Measurements from ENCODE around the gene HUS1B. TPM values are rescaled to one million over a fixed set of nuclear protein-coding genes. Genes with fewer than 3 reads are reported as not detected.
"Not testable (repeated sequence)": the region's sequence is repeated elsewhere in the genome, so short reads cannot be mapped to it uniquely, and the experiment has no call there.

The HUS1B gene
- total and polyA plus RNA-seq, 2 experiments from 2014 or later: 0.33 to 1.2 TPM

DNA sequence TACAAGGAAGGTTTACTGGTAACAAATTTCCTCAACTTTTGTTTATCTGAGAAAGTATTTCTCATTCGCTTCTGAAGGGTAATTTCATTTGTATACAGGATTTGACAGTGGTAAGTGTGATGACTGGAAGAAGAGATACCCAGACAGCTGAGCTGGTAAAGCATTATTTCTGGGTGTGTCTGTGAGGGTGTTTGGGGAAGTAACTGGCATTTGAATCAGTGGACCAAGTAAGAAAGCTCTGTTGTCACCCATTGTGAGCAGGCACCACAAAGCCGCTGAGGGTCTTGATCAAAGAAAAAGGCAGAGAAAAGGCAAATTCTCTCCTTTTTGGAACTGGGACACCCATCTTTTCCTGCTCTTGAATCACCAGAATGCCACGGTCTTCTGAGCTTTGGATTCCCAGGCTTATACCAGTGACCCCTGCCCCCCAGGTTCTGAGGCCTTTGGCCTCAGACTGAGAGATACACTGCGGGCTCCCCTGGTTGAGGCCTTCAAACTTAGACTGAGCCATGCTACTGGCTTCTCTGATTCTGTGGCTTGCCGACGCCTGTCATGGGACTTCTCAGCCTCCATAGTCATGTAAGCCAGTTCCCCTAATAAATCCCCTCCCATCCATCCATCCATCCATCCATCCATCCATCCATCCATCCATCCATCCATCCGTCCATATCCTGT lies 10.5 kb upstream of the HUS1B start:
- H4K20me1 ChIP-seq (ENCODE audit: insufficient read depth, poor library complexity, severe bottlenecking): no peaks in the 10 kb centered on the region

DNA sequence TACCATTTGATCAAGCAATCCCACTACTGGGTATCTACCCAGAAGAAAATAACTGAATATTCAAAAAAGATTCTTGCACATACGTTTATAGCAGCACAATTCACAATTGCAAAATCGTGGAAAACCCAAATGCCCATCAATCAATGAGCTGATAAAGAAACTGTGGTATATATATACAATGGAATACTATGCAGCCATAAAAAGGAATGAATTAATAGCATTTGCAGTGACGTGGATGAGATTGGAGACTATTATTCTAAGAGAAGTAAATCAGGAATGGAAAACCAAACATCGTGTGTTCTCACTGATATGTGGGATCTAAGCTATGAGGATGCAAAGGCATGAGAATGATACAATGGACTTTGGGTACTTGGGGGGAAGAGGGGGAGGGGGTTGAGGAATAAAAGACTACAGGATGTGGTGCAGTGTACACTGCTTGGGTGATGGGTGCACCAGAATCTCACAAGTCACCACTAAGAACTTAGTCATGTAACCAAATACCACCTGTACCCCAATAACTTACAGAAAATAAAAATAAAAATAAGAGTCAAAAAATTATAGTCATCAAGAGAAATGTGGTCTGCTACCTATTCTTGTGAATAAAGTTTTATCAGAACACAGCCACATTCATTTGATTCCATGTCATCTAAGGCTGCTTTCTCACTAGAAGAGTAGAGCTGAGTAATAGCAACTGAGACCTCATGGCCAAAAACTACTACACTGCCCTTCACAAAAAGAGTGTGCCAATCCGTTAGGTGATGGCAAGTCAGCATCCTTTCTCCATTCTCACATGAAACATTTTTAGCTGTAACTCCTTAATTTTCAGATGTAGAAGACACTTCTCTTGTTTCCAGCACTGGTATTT lies 8.7 kb upstream of the HUS1B start:
- Histone ChIP-seq H3K4me1 (ENCODE audit: insufficient read depth) (no peaks in the 10 kb centered on the region), H3K9me3 (ENCODE audit: low read depth) (peaks cover 3% of the 10 kb centered on the region), H3K79me2 (peaks cover 71% of the 10 kb centered on the region), H3K36me3 (replicated peaks; ENCODE audit: insufficient read depth, low read depth) (no peaks in the 10 kb centered on the region), H3K9me2 (replicated peaks; ENCODE audit: insufficient read depth) (no peaks in the 10 kb centered on the region), H3K27me3 (no peaks in the 10 kb centered on the region), H2AFZ (no peak overlapping the region), H3K4me2 (no peak overlapping the region), H3K27ac (no peak overlapping the region), H4K20me1 (ENCODE audit: insufficient read depth, poor library complexity, severe bottlenecking) (no peaks in the 10 kb centered on the region), H3K4me3 (no peak overlapping the region)
- 95% methylated on average over 5 of the region's 5 CpGs for WGBS (ENCODE audit: low lambda C conversion rate, missing lambda C conversion rate)
- DNase-seq (ENCODE audit: low spot score): no peak
- TF ChIP-seq EZH2 (IDR thresholded peaks at IDR 0.05; ENCODE audit: borderline replicate concordance): no peak
- TF ChIP-seq, protein P1, sequence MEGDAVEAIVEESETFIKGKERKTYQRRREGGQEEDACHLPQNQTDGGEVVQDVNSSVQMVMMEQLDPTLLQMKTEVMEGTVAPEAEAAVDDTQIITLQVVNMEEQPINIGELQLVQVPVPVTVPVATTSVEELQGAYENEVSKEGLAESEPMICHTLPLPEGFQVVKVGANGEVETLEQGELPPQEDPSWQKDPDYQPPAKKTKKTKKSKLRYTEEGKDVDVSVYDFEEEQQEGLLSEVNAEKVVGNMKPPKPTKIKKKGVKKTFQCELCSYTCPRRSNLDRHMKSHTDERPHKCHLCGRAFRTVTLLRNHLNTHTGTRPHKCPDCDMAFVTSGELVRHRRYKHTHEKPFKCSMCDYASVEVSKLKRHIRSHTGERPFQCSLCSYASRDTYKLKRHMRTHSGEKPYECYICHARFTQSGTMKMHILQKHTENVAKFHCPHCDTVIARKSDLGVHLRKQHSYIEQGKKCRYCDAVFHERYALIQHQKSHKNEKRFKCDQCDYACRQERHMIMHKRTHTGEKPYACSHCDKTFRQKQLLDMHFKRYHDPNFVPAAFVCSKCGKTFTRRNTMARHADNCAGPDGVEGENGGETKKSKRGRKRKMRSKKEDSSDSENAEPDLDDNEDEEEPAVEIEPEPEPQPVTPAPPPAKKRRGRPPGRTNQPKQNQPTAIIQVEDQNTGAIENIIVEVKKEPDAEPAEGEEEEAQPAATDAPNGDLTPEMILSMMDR (IDR thresholded peaks at IDR 0.05; ENCODE audit: poor library complexity): no peak
- TF ChIP-seq EZH2phosphoT487 (IDR thresholded peaks at IDR 0.05; ENCODE audit: low read depth, severe bottlenecking, unreplicated experiment): no peak

More for the DNA sequence above, 10.5 kb upstream of the HUS1B start:
- Histone ChIP-seq H3K9me3 (ENCODE audit: low read depth) (peaks cover 3% of the 10 kb centered on the region), H3K79me2 (peaks cover 69% of the 10 kb centered on the region), H2AFZ (no peak overlapping the region), H3K4me1 (ENCODE audit: insufficient read depth) (no peaks in the 10 kb centered on the region), H3K4me3 (no peak overlapping the region), H3K27ac (no peak overlapping the region), H3K27me3 (no peaks in the 10 kb centered on the region), H3K36me3 (replicated peaks; ENCODE audit: insufficient read depth, low read depth) (no peaks in the 10 kb centered on the region), H3K4me2 (no peak overlapping the region), H3K9me2 (replicated peaks; ENCODE audit: insufficient read depth) (no peaks in the 10 kb centered on the region)
- TF ChIP-seq EZH2phosphoT487 (IDR thresholded peaks at IDR 0.05; ENCODE audit: low read depth, severe bottlenecking, unreplicated experiment) (no peak), EZH2 (IDR thresholded peaks at IDR 0.05; ENCODE audit: borderline replicate concordance) (no peak)
- TF ChIP-seq, protein P1 (IDR thresholded peaks at IDR 0.05; ENCODE audit: poor library complexity): no peak
- WGBS (ENCODE audit: low lambda C conversion rate, missing lambda C conversion rate): 92% methylated on average over 7 of the region's 7 CpGs
- DNase-seq (ENCODE audit: low spot score): no peak

DNA sequence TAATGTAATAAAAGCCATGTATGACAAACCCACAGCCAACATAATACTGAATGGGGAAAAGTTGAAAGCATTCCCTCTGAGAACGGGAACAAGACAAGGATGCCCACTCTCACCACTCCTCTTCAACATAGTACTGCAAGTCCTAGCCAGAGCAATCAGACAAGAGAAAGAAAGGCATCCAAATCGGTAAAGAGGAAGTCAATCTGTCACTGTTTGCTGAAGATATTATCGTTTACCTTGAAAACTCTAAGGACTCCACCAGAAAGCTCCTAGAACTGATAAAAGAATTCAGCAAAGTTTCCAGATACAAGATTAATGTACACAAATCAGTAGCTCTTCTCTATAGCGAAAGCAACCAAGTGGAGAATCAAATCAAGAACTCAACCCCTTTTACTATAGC lies 6.9 kb upstream of the HUS1B start:
- H3K9me2 ChIP-seq (replicated peaks; ENCODE audit: insufficient read depth); H3K4me1 ChIP-seq (ENCODE audit: insufficient read depth); H4K20me1 ChIP-seq (ENCODE audit: insufficient read depth, poor library complexity, severe bottlenecking); H3K4me2 ChIP-seq; H3K27me3 ChIP-seq; H3K9me3 ChIP-seq (ENCODE audit: low read depth); H3K36me3 ChIP-seq (replicated peaks; ENCODE audit: insufficient read depth, low read depth); H3K27ac ChIP-seq; H2AFZ ChIP-seq; DNase-seq (ENCODE audit: low spot score); H3K4me3 ChIP-seq: not testable (repeated sequence)
- 63% methylated on average over 4 of the region's 4 CpGs for WGBS (ENCODE audit: low lambda C conversion rate, missing lambda C conversion rate)
- H3K79me2 ChIP-seq: peaks cover 74% of the 10 kb centered on the region

Measured in hepatocyte (in vitro differentiated cells).